Pancreas (tissue), 10 donors: Measurements from ENCODE around the gene PEX14. TPM values are rescaled to one million over a fixed set of nuclear protein-coding genes. Genes with fewer than 3 reads are reported as not detected.

Experiments used
- ATAC-seq, 4 donors: fragments of 200-7000 bp; cut with Tn5 transposase; one replicate each; pipeline versions ENCODE4 v1.8.0 to v1.9.1; 2020; ENCODE audit warnings: mild to moderate bottlenecking in 4 of 4, moderate library complexity in 4 of 4
- DNase-seq, 6 donors: peaks; one replicate each; pipeline ENCODE4 v3.0.0-alpha.2; 2020
- FAIRE-seq: peaks from 2 replicates; lab custom pipeline; 2012; peaks lifted over from hg19 to GRCh38; lab: Jason Lieb, UNC
- H3K27ac ChIP-seq, 4 donors: fragments of 200-600 bp; sonication (generic); 1 replicate in 3 of 4; 2 replicates in 1 of 4; pipeline versions ENCODE4 v1.5.0 to v1.8.0; 2020
- H3K27me3 ChIP-seq, 4 donors: fragments of 200-600 bp; one replicate each; pipeline ENCODE4 v1.8.0; 2021
- H3K36me3 ChIP-seq, 3 donors: fragments of 200-600 bp; sonication (generic) in 1 of 3; one replicate each; pipeline versions ENCODE4 v1.5.0 to v1.8.0; 2020 to 2021
- H3K4me1 ChIP-seq, 3 donors: fragments of 200-600 bp; one replicate each; pipeline ENCODE4 v1.8.0; 2021
- H3K4me3 ChIP-seq, 4 donors: fragments of 200-600 bp; sonication (generic) in 2 of 4; one replicate each; pipeline versions ENCODE4 v1.5.0 to v1.8.0; 2020 to 2021
- H3K9me3 ChIP-seq, 4 donors: fragments of 200-600 bp; one replicate each; pipeline ENCODE4 v1.8.0; 2021
- WGBS, 2 donors: extraction: QIAGEN DNeasy Blood & Tissue Kit; methylation state at CpG; one replicate each; pipeline ENCODE4 v1.1.7; 2013; 5-methylcytosine and 5-hydroxymethylcytosine counted together
- intact Hi-C, 3 donors: fragments of 100-400 bp; cut with DNase I; formaldehyde crosslinking; loops; one replicate each; pipeline versions ENCODE4 v1.11.1 to v1.14.2; 2022
- polyA plus RNA-seq, 2 donors: library from polyadenylated mRNA; stranded (reverse); fragments of 200-250 nt; gene quantifications; one replicate each; pipeline ENCODE4 v1.2.3, GENCODE V29; 2013
- total RNA-seq, 6 donors: library from RNA; stranded (reverse); fragmentation: NEBNext Ultra II Directional in 4 of 6; extraction: Animal tissue kit (Norgen Biotek cat#: 25700) in 4 of 6; gene quantifications; one replicate each; pipeline versions ENCODE4 v1.2.1 to v1.2.4, GENCODE V29; 2021 to 2023
- TF ChIP-seq, protein P1 (sequence below), 4 donors: fragments of 200-600 bp; sonication (generic) in 3 of 4; IDR thresholded peaks; one replicate each; pipeline versions ENCODE4 v1.5.0 to v1.8.0; 2021; ENCODE audit warnings: antibody characterized with exemption in 4 of 4
- donor health status: healthy with polysubstance abuse.
- donor health status: DM: no; HTN: no; CAD: no; lungs with moderate emphysema.
- donor health status: DM: no; HTN: no; CAD: no.
- donor health status: control.
- donor health status: control.
- donor health status: Bipolar disorder and iron deficiency.
- donor health status: DM: yes; HTN: yes; CAD: no.
- donor health status: DM: no; HTN: no; CAD: no.
- donor health status: DM: no; HTN: no; CAD: no.
- donor health status: DM: yes; HTN: yes; CAD: no.

The PEX14 gene
- total and polyA plus RNA-seq, 8 donors: 6.0 to 12.8 (median 8.2) TPM

DNA sequence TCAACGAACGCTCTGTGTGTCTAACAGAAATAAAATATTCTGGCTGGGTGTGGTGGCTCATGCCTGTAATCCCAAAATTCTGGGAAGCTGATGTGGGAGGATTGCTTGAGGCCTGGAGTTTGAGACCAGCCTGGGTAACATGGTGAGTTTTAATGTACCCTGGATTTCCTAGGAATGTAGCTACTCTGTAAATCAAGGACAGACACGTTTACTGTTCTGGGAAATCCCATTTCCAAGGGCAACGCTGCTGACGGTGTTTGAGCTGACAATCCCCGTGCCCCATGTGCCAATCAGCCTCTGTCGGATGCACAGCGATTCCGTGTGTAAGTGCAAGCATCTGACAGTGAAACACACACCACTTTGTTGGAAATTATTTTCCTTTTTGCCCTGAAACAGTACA is 16.9 kb upstream of the PEX14 start:
- ATAC-seq (no peak), FAIRE-seq (no peak), DNase-seq (no peak)
- Histone ChIP-seq H3K4me1 (no peaks in the 10 kb centered on the region), H3K36me3 (peaks cover 0 to 20% (median under 1%) of the 10 kb centered on the region in 3 donors), H3K9me3 (no peaks in the 10 kb centered on the region), H3K27me3 (no peaks in the 10 kb centered on the region), H3K27ac (no peak overlapping the region), H3K4me3 (no peak overlapping the region)
- WGBS, 2 donors: 75 to 77% methylated on average over 9 of the region's 9 CpGs
- intact Hi-C loops: no loop called here
- TF ChIP-seq, protein P1, sequence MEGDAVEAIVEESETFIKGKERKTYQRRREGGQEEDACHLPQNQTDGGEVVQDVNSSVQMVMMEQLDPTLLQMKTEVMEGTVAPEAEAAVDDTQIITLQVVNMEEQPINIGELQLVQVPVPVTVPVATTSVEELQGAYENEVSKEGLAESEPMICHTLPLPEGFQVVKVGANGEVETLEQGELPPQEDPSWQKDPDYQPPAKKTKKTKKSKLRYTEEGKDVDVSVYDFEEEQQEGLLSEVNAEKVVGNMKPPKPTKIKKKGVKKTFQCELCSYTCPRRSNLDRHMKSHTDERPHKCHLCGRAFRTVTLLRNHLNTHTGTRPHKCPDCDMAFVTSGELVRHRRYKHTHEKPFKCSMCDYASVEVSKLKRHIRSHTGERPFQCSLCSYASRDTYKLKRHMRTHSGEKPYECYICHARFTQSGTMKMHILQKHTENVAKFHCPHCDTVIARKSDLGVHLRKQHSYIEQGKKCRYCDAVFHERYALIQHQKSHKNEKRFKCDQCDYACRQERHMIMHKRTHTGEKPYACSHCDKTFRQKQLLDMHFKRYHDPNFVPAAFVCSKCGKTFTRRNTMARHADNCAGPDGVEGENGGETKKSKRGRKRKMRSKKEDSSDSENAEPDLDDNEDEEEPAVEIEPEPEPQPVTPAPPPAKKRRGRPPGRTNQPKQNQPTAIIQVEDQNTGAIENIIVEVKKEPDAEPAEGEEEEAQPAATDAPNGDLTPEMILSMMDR (IDR thresholded peaks at IDR 0.05): no peak

DNA sequence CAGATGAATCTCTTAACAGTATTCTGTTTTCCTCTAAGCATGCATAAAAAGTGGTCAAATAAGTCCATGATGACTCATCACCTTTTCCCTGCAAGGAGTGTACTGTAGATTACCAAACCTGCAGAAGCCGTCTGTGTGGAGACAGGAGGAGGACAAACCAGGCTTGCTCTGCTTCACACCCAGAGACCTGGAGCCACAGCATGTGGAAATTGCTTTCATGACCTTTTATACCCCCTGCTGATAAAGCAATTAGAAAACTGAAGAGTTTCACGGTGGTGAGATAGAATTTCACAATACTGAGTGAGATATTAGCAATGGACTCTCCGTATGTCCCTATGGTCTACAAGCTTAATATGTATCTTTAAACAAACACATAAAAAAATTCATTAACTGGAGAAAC is 15.6 kb upstream of the PEX14 start:
- Histone ChIP-seq H3K4me1 (no peaks in the 10 kb centered on the region), H3K36me3 (peaks cover 0 to 27% (median 5%) of the 10 kb centered on the region in 3 donors), H3K27me3 (no peaks in the 10 kb centered on the region), H3K4me3 (no peak overlapping the region), H3K27ac (no peak overlapping the region), H3K9me3 (no peaks in the 10 kb centered on the region)
- TF ChIP-seq, protein P1 (IDR thresholded peaks at IDR 0.05): no peak
- FAIRE-seq: no peak
- 53 to 62% methylated on average over 3 of the region's 3 CpGs for WGBS, 2 donors
- ATAC-seq: peak in 3 of 4 donors; percentile 35 to 79 (median 63)
- DNase-seq: no peak
- intact Hi-C loops: no loop called here

DNA sequence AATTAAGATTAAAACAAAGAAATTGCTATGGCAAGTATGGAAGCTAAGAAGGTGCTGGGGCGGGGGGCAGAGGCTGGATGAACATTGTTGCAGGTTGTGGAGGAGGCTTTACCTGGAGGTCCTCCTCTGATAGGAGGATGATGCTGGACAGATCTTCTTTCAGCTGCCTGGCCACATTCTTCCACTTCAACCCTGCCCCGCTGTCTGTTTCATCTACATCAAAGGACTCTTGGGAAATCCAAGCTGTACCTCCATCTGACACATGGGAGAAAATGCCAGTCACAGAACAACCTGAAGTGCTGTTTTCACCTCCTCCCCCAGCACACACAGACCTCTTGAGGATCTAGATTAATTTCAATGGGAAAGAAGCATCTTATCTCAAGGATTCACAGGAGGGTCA is 7.7 kb upstream of the PEX14 start:
- Histone ChIP-seq H3K36me3 (peaks cover 0 to 29% (median 5%) of the 10 kb centered on the region in 3 donors), H3K4me3 (no peak overlapping the region), H3K27ac (no peak overlapping the region), H3K9me3 (no peaks in the 10 kb centered on the region), H3K4me1 (peaks cover 0 to 6% (median 6%) of the 10 kb centered on the region in 3 donors), H3K27me3 (no peaks in the 10 kb centered on the region)
- no peak for DNase-seq
- FAIRE-seq: no peak
- TF ChIP-seq, protein P1 (IDR thresholded peaks at IDR 0.05): no peak
- ATAC-seq: no peak
- 96 to 98% methylated on average over 2 of the region's 2 CpGs for WGBS, 2 donors
- intact Hi-C loops: no loop called here

DNA sequence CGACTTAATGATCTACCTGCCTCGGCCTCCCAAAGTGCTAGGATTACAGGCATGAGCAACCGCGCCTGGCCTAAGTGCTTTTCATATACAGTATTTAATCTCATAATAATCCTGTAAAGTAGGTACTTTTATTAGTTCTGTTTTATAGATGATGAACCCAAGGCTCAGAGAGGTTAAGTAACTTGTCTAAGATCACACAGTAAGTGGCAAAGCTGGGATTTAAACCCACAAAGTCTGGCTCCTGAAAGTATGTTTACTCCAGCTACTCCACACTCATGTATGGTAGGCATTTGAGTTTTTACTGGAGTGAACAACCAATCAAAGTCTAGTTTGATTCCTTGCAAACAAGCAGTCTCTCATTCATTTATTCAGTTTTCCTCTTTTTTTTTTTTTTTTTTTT is 4.7 kb upstream of the PEX14 start:
- DNase-seq: no peak
- TF ChIP-seq, protein P1 (IDR thresholded peaks at IDR 0.05): no peak
- Histone ChIP-seq H3K27ac (no peak overlapping the region), H3K9me3 (no peaks in the 10 kb centered on the region), H3K4me3 (no peak overlapping the region), H3K36me3 (peaks cover 0 to 15% (median 0%) of the 10 kb centered on the region in 3 donors), H3K4me1 (peaks cover 0 to 11% (median 9%) of the 10 kb centered on the region in 3 donors), H3K27me3 (no peaks in the 10 kb centered on the region)
- FAIRE-seq: no peak
- 94 to 100% methylated on average over 4 of the region's 4 CpGs for WGBS, 2 donors
- no peak for ATAC-seq
- intact Hi-C loops: no loop called here

DNA sequence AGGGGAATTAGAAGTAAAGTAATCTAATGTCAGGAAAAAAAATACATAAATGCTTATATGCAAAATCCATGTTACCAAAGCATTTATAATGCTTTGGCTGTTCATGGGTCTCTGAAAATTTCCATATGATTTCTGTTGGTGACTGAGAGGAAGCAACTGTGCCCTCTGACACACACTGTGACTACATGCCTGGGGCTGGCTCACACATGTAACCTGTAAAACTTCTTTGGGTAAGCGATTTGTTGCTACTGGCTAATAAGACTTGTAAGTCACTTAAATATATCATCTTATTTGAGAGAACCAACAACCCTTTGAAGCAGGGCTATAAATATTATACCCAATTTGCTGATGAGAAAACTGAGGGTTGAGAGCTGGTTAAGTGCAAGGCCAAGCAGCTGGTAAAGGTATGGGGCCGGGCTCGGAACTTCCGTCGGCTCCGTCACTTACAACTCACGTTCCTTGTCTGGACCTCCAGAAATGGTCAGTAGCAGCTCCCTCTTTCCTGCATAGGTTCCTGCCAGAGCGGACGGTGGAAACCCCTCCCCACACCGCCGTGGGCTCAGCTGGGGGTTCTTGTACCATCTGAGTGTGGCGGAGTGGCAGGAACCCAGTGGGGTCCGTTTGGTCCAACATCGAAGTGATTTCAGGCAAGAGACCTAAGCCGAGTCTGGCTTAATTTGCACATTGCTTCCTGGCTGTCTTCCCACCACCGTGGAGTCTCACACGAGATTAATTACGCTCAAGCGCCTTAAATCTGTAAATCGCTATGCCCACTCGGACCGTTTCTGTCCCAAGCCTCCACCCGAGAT is 3.1 kb upstream of the PEX14 start:
- intact Hi-C loops: no loop called here
- WGBS, 2 donors: 4 to 6% methylated on average over 23 of the region's 23 CpGs
- Histone ChIP-seq H3K4me1 (peaks cover 7 to 19% (median 16%) of the 10 kb centered on the region in 3 donors), H3K27me3 (no peaks in the 10 kb centered on the region), H3K4me3 (peak overlapping the region; percentile 55 to 89 (median 66)), H3K9me3 (no peaks in the 10 kb centered on the region), H3K36me3 (peaks cover 0 to 10% (median 0%) of the 10 kb centered on the region in 3 donors), H3K27ac (peak overlapping the region in 3 of 4 donors; percentile 9 to 57 (median 41))
- peak; percentile 3 to 6 (median 4) for ATAC-seq
- DNase-seq: peak in 1 of 6 donors; percentile 36
- FAIRE-seq: no peak
- TF ChIP-seq, protein P1 (IDR thresholded peaks at IDR 0.05): no peak
